Activated T-cell treated with anti-CD3 and anti-CD28 coated beads, Interleukin-2, amount 50 U/mL, for 1 hour (primary cell): ENCODE data around the gene EEF1G.
"Not testable (repeated sequence)": the region's sequence is repeated elsewhere in the genome, so short reads cannot be mapped to it uniquely, and the experiment has no call there.

Experiments used
- DNase-seq: peaks from one replicate; pipeline ENCODE4 v3.0.0-alpha.2; 2020

EEF1G gene, protein sequence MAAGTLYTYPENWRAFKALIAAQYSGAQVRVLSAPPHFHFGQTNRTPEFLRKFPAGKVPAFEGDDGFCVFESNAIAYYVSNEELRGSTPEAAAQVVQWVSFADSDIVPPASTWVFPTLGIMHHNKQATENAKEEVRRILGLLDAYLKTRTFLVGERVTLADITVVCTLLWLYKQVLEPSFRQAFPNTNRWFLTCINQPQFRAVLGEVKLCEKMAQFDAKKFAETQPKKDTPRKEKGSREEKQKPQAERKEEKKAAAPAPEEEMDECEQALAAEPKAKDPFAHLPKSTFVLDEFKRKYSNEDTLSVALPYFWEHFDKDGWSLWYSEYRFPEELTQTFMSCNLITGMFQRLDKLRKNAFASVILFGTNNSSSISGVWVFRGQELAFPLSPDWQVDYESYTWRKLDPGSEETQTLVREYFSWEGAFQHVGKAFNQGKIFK

GRCh38 chr11:62573592-62574362 is at the start of gene EEF1G:
Gene EEF1G (minus strand): TSS chr11:62573891. CDS start chr11:62573842, 49 bp downstream.
- DNase-seq: peak; percentile 96

- DNase-seq: no peak
These were observed 48.9 kb upstream of the EEF1G start for GRCh38 chr11:62622476-62623089.

DNA sequence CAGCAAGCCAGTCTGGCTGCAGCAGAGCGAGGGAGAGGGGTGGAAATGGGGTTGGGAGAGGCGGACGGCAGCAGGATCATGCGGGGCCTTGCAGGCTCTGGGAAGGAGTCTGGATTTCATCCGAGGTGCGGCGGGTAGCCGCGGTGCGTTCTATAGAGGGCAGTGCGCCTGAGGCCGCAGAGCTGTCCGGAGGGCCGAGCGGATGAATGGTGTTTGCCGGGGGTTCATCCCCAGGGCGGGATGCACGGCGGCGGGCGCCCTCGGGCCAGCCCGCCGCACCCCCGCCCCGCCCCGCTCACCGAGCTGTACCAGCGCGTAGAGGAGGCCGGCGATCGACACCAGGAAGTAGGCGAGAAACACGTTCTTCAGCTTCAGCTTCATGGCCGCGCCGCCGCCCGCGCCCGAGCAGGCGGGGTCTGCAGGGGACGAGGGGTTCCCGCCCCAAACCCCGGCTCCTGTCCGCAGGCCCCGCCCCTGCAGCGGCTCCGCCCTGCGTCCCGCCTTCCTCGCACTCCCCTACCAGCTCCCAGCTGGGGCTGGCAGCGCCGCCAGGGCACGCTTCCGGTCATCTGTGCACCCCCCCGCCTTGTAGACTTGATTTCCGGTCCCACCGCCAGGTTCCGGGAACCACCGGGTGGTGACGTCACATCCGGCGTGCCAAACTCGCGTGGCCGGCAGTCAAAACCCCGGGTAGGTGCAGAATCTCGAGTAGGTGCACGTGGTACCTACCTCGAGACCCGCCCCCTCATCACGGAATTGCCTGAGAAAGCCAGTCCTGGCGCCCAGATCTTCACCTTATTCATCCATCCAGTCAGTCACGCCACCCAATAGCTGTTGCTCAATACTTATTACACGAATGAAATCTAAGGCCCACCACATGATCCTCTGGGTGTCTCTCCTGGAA is 48.1 kb upstream of the EEF1G start, which contains the start of gene B3GAT3:
B3GAT3 (minus strand) TSS at position 420 of the 904 bp plus-strand sequence; CDS start at position 381, 39 bp downstream.
- peak; percentile 96 for DNase-seq

- DNase-seq: no peak
These were observed 47.4 kb upstream of the EEF1G start for GRCh38 chr11:62621027-62621566.

DNA sequence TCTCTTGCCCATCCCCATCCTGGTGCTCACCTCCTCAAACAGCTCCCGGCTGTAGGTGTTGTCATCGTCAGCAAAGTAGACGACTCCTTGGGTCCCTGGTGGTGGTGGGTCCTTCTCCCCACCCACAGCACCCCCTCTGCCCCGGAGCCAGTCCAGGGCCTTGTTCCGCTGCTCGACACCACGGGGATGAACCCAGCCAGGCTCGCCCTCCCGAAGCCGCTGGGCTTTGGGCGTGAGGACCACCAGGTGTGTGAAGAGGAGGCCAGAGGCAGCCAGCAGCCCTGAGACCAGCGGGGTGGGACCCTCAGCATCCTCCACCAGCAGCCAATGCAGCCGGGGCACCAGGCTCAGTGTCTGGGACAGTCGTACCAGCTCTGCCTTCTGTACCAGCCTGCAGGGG is 43.3 kb upstream of the EEF1G start:
- not testable (repeated sequence) for DNase-seq

DNA sequence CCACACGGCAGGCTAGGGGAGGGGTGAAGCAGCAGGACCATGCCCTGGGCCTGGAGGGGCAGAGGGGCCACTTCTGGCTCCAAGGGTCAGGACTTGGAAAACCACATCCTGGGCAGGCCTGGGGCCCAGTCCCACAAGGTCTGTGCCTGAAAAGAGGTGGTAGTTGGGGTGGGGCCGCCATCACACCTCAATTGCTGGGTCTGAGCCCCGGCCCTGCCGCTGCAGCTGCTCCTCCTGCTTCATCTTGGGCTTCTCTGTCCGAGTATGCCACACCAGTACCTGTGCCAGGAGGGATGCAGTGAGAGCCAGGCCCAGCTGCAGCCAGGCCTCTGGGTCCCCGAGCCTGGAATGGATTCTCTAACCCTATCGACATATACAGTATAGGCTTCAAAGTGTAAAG is 41.8 kb upstream of the EEF1G start:
- no peak for DNase-seq

- DNase-seq: no peak
These were observed 40.6 kb upstream of the EEF1G start for GRCh38 chr11:62614275-62614674.

GRCh38 chr11:62613291-62613778 is 39.6 kb upstream of the EEF1G start:
- no peak for DNase-seq

DNA sequence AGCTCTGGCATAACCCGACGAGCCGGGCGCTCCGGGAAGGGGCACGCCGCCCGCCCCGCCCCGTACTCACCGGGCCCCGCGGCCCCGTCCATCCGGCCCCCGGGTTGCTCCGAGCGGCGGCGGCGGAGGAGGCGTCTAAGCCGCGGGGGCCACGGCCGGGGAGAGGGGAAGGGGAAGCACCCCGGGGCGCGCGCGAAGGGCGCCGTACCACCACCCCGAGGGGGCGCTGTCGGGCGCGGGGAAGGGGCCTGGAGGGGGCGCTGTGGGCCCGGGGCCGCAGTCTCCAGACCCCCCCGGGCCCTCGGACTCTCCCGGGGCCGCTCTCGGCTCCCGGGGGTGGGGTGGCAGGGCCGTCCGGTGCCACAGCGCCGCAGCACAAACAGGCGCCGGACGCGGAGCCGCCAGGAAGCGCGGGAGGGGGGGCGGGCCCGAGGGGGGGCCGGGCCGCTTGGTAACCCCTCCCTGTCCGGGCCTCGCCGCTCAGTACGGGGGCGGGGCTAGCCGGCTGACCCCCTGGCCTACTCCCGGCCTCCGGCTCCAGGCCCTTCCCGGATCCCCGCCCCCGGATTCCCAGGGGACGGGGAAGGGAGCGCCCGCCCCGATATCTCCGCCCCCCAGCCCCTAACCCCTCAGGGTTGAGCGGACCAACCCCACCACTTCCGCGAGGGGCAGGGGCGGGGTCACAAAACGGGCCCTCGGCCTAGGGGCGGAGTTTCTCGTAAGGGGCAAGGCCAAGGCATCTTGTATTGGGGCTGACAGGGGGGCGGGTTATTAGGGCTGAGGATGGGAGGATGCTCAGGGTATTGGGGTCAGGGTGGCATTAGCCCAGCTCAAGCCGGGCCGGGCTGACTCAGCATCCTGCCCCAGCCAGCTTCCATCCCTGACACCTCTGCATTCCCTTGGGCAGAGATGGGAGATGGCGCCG is 38.9 kb upstream of the EEF1G start, which contains the start of the genes EML3 and ROM1:
EML3 (minus strand) TSS at position 410 of the 925 bp plus-strand sequence; CDS start at position 92, 318 bp downstream.
ROM1 (plus strand) TSS at position 892 of the 925 bp plus-strand sequence; CDS start at position 917, 25 bp downstream.
- DNase-seq: peak; percentile 92

DNA sequence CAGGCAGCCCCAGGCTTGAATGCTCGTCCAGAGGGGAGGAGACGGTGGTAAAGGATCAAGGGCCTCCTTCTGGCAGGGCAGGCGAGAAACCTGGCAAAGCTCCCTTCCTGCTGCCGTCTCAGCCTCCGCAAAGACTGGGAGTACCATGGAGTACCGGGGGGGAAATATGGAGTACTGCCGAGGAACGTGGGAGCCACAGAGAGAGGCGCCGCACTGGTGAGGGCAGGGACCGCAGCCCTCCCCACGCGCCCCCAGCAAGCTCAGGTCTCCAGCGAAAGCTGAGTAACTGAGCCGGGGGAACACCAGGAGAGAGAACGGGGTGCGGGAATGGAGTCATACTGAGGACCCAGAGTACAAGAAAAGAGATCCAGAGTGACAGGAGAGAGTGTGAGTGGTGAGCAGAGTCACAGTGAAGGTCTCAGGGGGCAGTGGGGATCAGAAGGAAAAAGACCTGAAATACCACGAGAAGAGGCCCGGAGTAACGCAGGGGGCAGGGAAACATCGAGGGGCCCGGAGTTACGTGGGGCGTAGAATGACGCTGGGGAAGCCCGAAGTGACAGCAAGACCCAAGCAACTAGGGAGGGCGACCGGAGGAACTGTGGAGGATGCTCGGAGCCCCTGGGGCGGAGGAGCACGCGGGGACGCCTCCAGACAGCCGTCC is 38.1 kb upstream of the EEF1G start:
- DNase-seq: no peak

DNA sequence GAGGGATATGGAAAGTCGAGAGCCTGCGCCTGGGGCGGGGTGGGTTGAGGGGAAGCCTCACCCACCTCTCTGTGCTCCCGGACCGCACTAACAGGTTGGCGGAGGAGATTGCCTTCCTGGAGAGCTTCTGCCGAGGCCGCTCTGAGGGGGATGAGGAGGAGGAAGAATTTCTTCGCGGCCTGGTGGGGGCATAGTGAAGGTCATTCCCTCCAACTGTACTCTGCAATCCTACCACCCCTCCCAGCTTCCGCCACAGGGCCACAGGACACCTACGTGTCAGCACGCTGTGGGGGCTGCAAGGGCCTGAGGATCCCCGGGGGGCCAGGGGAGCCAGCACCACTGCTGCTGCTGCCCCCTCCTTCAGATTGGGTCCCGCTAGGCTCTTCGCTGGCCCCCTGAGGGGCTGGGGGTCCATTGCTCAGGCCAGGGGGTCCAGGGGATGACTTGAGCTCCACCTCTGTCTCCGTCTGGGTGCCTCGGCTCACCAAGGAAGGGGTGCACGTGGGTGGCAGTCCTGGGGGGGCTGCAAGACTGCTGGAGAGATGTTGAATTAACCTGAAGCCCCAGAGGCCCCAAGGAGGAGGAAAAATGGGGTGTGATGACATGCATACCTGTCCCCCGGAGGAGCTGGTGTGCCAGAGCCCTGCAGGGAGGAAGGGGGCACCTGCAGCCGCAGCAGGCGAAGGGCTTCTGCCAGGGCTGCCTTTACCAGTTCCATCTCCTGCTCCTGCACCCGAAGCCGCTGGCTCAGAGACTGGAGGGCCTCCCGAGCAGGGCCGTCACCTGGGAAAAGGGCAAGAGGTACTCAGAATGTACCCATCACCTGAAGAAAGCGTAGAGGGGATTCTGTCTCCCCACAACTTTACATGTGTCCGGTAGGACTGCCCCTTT is 37.4 kb upstream of the EEF1G start:
- DNase-seq: no peak

DNA sequence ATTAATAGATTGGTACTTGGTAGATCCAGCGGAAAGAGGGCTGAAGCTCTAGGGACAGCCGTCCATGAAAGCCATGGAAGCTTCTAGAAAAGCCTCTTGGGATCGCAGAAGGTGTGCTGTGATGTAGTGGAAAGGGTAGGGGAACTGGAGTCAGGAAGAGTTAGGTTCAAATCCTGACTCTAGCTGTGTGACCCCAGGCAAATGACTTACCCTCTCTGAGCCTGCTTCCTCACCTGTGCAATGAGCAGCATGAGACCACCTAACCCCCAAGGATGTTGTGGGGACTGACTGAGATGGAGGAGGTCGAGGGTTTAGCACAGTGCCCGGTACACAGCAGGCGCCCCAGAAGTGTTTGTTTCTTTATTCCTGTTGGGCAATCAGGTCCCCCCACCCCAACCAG is 36.7 kb upstream of the EEF1G start:
- DNase-seq: no peak

GRCh38 chr11:62608776-62609175 is 35.1 kb upstream of the EEF1G start:
- no peak for DNase-seq

DNA sequence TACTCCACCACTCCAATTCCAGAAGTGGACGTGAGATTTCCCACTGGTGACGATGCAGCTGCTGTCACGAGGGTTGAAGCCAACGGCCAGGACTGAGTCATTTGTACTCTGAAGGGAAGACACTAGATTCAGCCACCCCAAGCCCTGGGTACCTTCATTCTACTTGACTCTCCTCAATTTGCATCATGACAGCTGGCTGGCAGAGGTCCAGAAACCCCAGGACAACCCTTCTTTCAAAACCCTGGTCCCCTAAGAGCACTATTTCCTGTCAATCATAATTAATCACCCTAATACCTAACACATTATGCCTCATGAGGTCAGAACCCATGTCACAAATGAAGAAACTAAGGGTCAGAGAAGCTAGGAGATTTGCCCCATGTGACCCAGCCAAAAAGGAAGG is 34.0 kb upstream of the EEF1G start:
- DNase-seq: no peak

DNA sequence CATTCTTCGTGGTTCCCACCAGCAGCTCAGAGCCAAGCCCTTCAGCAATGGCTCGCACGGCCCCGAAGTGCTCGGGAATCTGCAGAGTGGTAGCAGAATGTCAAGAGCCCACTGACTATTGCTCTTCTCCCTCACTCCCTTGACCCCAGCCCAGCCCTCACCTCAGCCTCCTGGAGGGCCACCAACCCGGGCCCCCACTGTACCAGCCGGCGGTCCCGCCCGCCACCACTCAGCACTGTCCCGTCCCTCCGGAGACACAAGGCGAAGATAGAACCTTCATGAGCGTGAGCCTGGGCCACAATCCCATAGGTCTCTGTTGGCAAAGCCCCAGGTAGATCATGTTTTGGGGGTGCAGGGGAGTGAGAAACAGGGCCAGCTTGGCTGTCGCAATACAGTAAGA is 32.2 kb upstream of the EEF1G start:
- DNase-seq: no peak

GRCh38 chr11:62605467-62605866 is 31.8 kb upstream of the EEF1G start:
- DNase-seq: no peak

GRCh38 chr11:62604460-62605120 is 30.9 kb upstream of the EEF1G start:
- no peak for DNase-seq

GRCh38 chr11:62603776-62604299 is 30.1 kb upstream of the EEF1G start:
- DNase-seq: no peak
